GM21390 (cell line): ENCODE data around the gene SYCE3.
A peak's percentile ranks its signal among the peaks of the same experiment; 100 is the strongest.

Experiments used
- ATAC-seq: cut with Tn5 transposase; IDR thresholded peaks from one replicate; pipeline ENCODE4 v1.9.1; 2021; ENCODE audit not compliant: unreplicated experiment

The SYCE3 gene

GRCh38 chr22:50600967-50601668, 38.4 kb upstream of the SYCE3 start:
- no peak for ATAC-seq

GRCh38 chr22:50600538-50600937, 37.8 kb upstream of the SYCE3 start, which contains the start of gene MAPK8IP2:
TSS of gene MAPK8IP2 (plus strand) at chr22:50600793. CDS start at chr22:50600819, 26 bp downstream.
- ATAC-seq, result no peak

DNA sequence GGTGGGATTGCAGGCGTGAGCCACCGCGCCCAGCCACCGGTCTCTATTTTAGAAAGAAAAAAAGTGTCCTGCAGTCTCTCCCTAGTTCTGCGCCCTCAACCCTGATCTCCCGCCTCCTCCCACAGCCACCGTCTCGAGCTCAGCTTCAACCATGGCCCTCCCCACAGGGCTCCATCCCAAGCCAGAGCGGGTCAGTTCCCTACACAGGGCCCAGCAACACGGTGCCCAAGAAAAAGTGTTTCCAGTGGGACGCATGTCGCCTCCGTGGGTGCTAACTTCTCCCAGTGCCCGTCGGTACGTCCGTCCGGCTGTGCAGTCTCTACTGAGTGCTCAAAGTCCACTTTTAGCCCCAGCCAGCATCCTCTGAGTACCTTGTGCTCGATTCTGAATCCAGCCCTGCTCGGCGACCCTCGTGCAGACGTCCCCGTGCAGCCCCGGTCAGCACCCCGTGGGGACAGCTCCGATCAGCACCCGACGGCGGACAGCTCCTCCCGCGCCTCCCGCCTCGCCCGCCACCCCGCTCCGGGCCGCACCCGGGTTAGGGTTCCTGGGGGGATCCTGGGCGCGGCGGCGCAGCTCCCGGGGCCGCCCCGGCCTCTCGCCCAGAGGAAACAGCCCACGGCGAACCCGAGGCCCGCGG, 37.2 kb upstream of the SYCE3 start:
- ATAC-seq, result no peak

GRCh38 chr22:50597097-50597496, 34.4 kb upstream of the SYCE3 start:
- ATAC-seq, result no peak

- ATAC-seq, result no peak
These were observed 32.5 kb upstream of the SYCE3 start for GRCh38 chr22:50595189-50595588.

GRCh38 chr22:50587407-50587806, 24.7 kb upstream of the SYCE3 start:
- no peak for ATAC-seq

- ATAC-seq, result no peak
These were observed 23.7 kb upstream of the SYCE3 start for GRCh38 chr22:50586416-50586815.

DNA sequence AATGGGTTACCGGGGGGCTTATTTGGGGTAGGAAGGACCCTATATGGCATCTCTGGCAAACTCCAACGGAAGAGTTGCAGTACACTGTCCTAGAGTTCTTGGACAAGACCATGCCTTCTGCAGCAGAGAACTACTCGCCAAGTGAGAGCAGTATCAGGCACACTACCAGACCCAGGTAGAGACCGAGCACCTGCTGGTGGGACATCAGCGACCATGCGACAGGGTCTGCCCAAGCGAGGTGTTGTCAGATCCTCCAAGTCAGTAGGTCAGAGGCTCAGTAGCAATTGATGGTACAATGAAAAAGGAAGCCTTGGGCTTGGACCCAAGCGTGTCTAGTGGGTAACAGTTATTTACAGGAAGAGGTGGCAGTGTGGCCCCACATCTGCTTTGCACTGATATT, 23.1 kb upstream of the SYCE3 start:
- ATAC-seq, result no peak

- no peak for ATAC-seq
These were observed 22.5 kb upstream of the SYCE3 start for GRCh38 chr22:50585238-50585637.

DNA sequence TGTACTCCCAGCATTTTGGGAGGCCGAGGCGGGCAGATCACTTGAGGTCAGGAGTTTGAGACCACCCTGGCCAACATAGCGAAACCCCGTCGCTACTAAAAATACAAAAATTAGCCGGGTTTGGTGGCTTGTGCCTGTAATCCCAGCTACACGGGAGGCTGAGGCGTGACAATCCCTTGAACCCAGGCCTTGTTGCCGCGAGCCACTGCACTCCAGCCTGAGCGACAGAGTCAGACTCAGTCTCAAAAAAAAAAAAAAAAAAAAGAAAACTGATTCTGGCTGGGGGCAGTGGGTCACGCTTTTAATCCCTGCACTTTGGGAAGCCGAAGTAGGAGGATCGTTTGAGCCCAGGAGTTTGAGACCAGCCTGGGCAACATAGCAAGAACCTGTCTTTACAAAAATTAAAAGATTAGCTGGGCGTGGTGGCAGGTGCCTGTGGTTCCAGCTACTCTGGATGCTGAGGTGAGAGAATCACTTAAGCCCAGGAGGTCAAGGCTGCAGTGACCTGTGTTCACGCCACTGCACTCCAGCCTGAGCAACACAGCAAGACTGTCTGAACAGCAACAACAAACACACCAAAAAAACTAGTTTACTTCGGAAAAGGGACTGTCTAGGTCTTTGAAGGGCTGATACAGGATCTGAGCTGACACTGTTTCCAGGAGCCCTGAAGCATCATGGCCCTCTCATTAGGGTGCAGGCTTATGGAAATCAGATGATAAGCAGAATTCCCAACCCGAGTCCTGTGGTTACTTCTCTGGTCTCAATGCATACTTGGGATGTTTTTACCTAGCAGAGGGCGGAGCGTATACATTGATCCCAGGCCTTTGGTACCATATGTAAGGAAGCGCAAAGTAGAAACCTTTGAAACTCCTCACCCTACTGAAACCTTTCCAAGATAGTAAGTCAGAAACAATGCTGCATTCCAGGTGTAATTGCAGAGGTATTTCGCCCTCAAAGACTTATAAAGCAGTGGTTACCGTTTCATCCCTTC, 21.7 kb upstream of the SYCE3 start:
- ATAC-seq, result no peak

DNA sequence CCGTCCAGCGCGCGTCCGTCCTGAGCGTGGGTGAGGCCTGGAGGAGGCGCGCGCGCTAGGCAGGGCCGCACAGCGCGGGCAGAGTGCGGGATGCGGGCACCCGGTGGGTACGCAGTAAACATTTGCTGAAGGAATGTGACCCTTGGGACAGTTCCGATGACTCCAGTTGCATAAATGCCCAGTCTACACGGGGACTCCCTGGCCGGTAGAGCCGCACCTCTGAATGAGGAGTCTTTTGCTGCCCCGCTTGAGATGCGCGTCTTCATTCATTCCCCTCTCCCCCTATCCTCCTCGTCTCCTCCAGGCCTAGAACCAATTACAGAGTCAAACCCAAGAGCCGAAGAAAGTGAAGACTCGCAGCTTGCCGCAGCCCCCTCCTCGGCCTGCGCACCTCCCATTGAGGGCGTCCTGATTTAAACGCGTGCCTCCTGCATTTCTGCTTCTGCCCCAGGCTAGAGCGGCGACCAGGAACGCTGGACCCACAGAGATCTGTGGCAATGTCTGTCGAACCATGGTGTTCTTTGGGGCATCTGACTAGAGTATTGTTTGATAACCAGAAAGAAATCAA, 20.7 kb upstream of the SYCE3 start:
- peak; percentile 20 for ATAC-seq

GRCh38 chr22:50582493-50583293, 20.0 kb upstream of the SYCE3 start, which contains the start of gene CHKB:
TSS of gene CHKB (minus strand) at chr22:50582849. CDS start at chr22:50582781, 68 bp downstream.
- peak; percentile 84 for ATAC-seq

- peak; percentile 8 for ATAC-seq
These were observed 19.3 kb upstream of the SYCE3 start for GRCh38 chr22:50581950-50582492.

DNA sequence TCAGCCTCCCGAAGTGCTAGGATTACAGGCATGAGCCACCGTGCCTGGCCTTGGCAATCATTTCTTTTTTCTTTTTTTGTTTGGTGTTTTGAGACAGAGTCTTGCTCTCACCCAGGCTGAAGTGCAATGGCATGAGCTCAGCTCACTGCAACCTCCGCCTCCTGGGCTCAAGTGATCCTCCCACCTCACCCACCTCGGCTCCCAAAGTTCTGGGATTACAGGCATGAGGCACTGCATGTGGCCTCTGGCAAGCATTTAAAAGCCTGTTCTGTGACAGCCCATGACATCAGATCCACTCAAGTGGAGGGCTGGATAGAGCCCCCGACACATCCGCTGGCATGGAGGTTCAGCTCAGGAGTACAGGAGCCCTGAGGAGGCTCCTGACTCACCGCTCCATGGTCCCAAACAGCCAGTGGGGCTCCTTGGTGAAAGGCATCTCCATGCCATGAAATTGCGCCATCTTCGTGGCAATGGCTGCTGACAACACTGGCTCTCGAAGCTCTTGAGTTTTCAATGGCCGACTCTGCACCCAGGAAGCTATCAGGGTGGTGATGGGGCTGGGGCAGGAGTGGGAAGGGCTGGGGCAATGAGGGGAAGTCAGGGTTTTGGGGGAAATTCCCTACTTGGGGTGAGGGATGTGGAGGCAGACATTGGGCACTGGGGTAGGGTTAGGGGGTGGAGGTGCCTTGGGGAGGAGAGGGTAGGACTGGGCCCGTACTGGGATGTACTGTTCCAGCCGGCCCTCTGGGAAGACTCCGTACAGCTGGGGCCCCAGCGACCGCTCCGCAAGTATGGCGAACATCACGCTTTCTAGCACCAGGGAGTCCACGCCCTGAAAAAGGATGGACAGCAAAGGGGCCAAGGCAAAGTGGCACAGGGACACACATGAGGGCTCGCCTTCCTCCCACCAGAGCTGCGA, 18.6 kb upstream of the SYCE3 start:
- ATAC-seq, result no peak

- no peak for ATAC-seq
These were observed 17.0 kb upstream of the SYCE3 start for GRCh38 chr22:50579752-50580151.

GRCh38 chr22:50578776-50579310, 16.1 kb upstream of the SYCE3 start:
- ATAC-seq, result no peak

- ATAC-seq, result no peak
These were observed 15.5 kb upstream of the SYCE3 start, which contains the start of gene CPT1B for GRCh38 chr22:50577987-50578775. TSS of gene CPT1B (minus strand) at chr22:50578427. CDS start at chr22:50577915, 512 bp downstream.

DNA sequence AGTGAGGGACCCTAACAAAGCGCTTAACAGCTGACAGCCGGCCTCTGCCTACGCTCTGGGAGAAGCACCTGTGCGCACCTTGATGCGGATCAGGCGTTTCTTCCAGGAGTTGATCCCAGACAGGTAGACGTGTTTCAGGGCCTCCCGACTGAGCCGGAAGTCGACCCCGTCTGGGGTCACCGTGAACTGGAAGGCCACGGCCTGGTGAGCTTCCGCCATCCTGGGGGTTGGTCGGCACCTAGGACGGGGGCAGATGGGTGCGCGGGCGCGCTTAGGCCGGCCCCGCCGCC, 14.9 kb upstream of the SYCE3 start:
- no peak for ATAC-seq
